Type B pancreatic cell (in vitro differentiated cells): Measurements from ENCODE around the gene NAPEPLD. TPM values are rescaled to one million over a fixed set of nuclear protein-coding genes. Genes with fewer than 3 reads are reported as not detected.

Source experiments
- DNase-seq: peaks from one replicate; pipeline ENCODE4 v3.0.0; 2021; ENCODE audit warnings: mixed read lengths; ENCODE audit not compliant: unreplicated experiment; ENCODE audit errors: extremely low spot score
- H3K27ac Mint-ChIP-seq: 2 replicates; pipeline ENCODE4 v1.8.0; 2021; ENCODE audit warnings: mild to moderate bottlenecking, mixed read lengths
- H3K27me3 Mint-ChIP-seq: 2 replicates; pipeline ENCODE4 v1.8.0; 2021; ENCODE audit warnings: mixed read lengths
- H3K36me3 Mint-ChIP-seq: 2 replicates; pipeline ENCODE4 v1.8.0; 2021; ENCODE audit warnings: mixed read lengths
- H3K4me1 Mint-ChIP-seq: one replicate; pipeline ENCODE4 v1.8.0; 2021; ENCODE audit warnings: mixed read lengths; ENCODE audit not compliant: unreplicated experiment
- H3K4me3 Mint-ChIP-seq: 2 replicates; pipeline ENCODE4 v1.8.0; 2021; ENCODE audit warnings: mild to moderate bottlenecking, mixed read lengths
- H3K9me3 Mint-ChIP-seq: 2 replicates; pipeline ENCODE4 v1.8.0; 2021; ENCODE audit warnings: mixed read lengths
- CTCF ChIP-seq: fragments of 200-600 bp; sonication (generic); conservative IDR thresholded peaks from 2 replicates; pipeline ENCODE4 v1.5.0; 2021; ENCODE audit warnings: antibody characterized with exemption, mild to moderate bottlenecking
- total RNA-seq: library from RNA; stranded (reverse); gene quantifications from 2 replicates; pipeline ENCODE4 v1.2.1, GENCODE V29; 2021; ENCODE audit warnings: low replicate concordance

Gene NAPEPLD
- total RNA-seq, 1 donor from 2014 or later, result 17.0 TPM

GRCh38 chr7:103143868-103144267 is 5.0 kb downstream of the NAPEPLD start:
- Mint-ChIP-seq H3K27ac (no peak overlapping the region), H3K4me3 (no peak overlapping the region), H3K27me3 (no peaks in the 10 kb centered on the region), H3K4me1 (peaks cover 32% of the 10 kb centered on the region), H3K9me3 (peaks cover 4% of the 10 kb centered on the region), H3K36me3 (peaks cover 17% of the 10 kb centered on the region)
- no peak for DNase-seq
- TF ChIP-seq CTCF, result no peak

GRCh38 chr7:103142494-103142893 is 6.4 kb downstream of the NAPEPLD start:
- H3K36me3 Mint-ChIP-seq, result peaks cover 17% of the 10 kb centered on the region
- DNase-seq, result no peak
- peaks cover 31% of the 10 kb centered on the region for H3K4me1 Mint-ChIP-seq
- TF ChIP-seq CTCF, result no peak
- no peaks in the 10 kb centered on the region for H3K27me3 Mint-ChIP-seq
- no peak overlapping the region for H3K4me3 Mint-ChIP-seq
- H3K27ac Mint-ChIP-seq, result peak overlapping the region; percentile 44
- peaks cover 4% of the 10 kb centered on the region for H3K9me3 Mint-ChIP-seq

GRCh38 chr7:103141753-103142404 is 7.0 kb downstream of the NAPEPLD start:
- Mint-ChIP-seq H3K4me3 (peak overlapping the region; percentile 32), H3K9me3 (peaks cover 4% of the 10 kb centered on the region), H3K27ac (peak overlapping the region; percentile 44), H3K4me1 (peaks cover 25% of the 10 kb centered on the region), H3K36me3 (peaks cover 17% of the 10 kb centered on the region), H3K27me3 (no peaks in the 10 kb centered on the region)
- no peak for TF ChIP-seq CTCF
- DNase-seq, result no peak

- Mint-ChIP-seq H3K27ac (peak overlapping the region; percentile 44), H3K4me1 (peaks cover 15% of the 10 kb centered on the region), H3K4me3 (no peak overlapping the region), H3K27me3 (no peaks in the 10 kb centered on the region), H3K9me3 (peaks cover 4% of the 10 kb centered on the region), H3K36me3 (peaks cover 17% of the 10 kb centered on the region)
- no peak for TF ChIP-seq CTCF
- no peak for DNase-seq
Observed at GRCh38 chr7:103140685-103141084, 8.2 kb downstream of the NAPEPLD start.

GRCh38 chr7:103140061-103140460 is 8.8 kb downstream of the NAPEPLD start:
- no peak for TF ChIP-seq CTCF
- Mint-ChIP-seq H3K27me3 (no peaks in the 10 kb centered on the region), H3K36me3 (peaks cover 21% of the 10 kb centered on the region), H3K9me3 (peaks cover 4% of the 10 kb centered on the region), H3K27ac (no peak overlapping the region), H3K4me1 (peaks cover 14% of the 10 kb centered on the region), H3K4me3 (no peak overlapping the region)
- DNase-seq, result no peak
